GM21619 (cell line): ENCODE results near the gene PDLIM5.
"Not testable (repeated sequence)": the region's sequence is repeated elsewhere in the genome, so short reads cannot be mapped to it uniquely, and the experiment has no call there.

Experiments used
- ATAC-seq: cut with Tn5 transposase; IDR thresholded peaks from one replicate; pipeline ENCODE4 v1.9.1; 2021; ENCODE audit not compliant: unreplicated experiment

PDLIM5 gene

DNA sequence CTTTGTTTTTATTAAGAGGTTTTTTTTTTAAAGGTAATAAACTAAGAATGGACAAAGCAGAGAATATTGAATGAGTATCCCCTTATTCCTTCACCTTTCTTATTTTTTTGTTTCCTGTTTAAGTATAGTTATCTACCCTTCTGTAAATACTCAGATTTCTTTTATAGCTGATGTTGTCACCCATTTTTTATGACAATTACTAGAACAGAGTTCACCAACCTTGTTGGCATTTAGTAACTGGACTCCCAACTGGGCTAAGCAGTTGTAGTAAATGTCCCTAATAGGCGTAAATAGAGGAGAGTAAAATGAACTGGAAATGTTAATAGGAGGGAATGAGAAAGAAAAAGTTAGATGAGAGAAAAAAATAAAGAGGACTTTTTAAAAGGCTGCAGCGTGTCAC lies 9.8 kb downstream of the PDLIM5 start:
- ATAC-seq, result no peak

DNA sequence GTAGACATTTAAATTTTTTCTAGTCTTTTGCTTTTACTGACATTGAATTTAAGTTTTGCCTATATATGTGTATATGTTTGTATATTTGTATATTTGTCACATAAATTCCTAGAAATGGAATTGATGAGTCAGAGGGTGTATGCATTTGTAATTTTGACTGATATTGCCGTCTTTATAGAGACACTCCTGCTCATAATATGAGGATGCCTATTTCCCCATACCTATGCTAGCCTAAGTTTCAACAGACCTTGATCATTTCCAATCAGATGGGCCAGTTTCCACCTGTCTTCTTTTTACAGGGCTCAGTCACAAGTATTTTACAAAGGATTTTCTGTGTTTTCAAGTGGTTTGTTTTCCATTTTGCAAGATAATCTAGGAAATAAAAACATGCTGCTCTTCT lies 10.8 kb downstream of the PDLIM5 start:
- no peak for ATAC-seq

GRCh38 chr4:94463771-94464170 lies 12.0 kb downstream of the PDLIM5 start:
- no peak for ATAC-seq

GRCh38 chr4:94466371-94466770 lies 14.6 kb downstream of the PDLIM5 start:
- no peak for ATAC-seq

DNA sequence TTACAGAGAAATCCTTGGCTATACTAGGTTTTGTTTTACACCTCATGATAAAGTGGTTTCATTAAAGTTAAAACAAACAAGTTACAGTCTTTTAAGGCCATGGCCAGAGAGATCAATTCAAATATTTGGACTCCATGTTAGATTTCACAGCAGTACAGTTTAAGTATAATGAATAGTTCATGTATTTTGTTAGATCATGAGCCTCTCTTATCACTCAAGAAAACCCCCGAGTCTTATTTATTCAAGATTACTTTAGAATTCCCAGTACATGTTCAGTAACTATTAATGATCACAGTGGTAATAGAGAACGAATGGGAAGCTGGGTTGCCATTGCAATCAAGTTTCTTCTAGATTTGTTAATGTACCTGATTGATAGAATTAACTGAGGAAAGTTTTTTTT lies 15.2 kb downstream of the PDLIM5 start:
- no peak for ATAC-seq

DNA sequence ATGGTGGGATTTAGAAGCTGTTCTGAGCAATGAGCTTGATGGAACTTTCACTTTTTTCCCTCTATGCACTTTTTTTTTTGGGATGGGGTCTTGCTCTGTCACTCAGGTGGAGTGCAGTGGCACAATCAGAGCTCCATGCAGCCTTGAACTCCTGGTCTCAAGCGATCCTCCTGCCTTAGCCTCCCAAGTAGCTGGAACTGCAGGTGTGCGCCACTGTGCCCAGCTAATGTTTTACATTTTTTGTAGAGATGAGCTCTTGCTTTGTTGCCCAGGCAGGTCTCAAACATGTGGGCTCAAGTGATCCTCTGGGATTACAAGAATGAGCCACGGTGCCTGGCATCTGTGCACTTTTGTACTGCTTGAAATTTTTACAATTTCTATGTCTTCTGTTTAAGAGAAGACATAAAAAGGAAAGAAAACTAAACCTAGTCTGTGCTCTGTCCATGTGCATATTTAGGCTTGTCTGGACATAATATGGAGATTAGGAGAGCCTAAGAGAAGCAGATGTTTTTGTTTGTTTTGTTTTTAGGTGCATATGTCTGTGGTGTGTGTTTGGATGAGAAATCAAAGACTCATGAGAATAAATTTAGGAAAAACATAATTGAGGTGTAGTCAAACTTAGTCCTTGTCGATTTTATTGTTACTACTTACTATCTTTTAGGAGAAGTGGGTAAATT lies 16.5 kb downstream of the PDLIM5 start:
- no peak for ATAC-seq

GRCh38 chr4:94469221-94469784 lies 17.6 kb downstream of the PDLIM5 start:
- ATAC-seq, result no peak

- ATAC-seq, result no peak
Observed at GRCh38 chr4:94470132-94470531, 18.4 kb downstream of the PDLIM5 start.

DNA sequence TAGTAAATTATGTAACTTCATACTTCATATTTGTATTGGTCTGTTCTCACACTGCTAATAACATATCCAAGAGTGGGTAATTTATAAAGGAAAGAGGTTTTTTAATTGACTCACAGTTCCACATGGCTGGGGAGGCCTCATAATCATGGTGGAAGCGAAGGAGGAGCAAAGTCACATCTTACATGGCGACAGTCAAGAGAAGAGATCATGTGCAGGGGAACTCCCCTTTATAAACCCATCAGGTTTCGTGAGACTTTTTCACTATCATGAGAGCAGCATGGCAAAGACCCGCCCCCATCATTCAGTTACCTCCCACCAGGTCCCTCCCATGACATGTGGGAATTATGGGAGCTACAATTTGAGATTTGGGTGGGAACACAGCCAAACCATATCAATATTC lies 19.0 kb downstream of the PDLIM5 start:
- ATAC-seq, result not testable (repeated sequence)

DNA sequence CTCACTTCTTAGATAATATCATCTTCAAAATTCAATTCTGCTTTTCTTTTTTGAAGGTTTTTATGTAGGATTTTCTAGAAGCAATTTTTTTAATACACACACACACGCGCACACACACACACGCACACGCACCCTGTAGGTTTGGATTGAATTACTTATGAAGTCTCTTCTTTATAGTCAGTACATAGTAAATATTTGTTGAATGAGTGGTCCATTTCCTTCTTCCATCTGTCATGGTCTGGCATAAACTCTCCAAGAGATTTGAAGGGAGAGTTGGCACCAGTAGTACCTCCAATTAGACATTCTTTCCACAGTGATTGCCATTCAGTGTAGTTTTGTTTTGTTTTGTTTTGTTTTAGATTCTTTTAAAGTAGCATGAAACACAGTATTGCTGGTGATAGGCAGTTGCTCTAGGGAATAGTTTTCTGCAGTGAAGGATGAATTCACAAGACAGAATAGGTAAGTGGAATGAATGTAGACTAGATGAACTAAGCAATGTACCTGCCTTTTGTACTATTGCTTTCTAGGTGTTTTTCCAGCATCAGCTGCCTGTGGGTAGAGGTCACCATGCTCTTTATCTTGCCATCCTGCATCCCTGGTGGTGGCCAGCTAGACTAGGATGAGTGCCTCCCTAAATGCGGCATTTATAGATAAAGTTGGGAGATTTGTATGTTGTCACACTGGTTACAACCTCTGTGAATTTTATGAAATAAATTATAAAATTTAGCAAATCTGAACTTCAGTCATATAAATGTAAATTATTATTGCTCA lies 20.5 kb downstream of the PDLIM5 start:
- ATAC-seq, result no peak

- no peak for ATAC-seq
Observed at GRCh38 chr4:94475050-94475449, 23.3 kb downstream of the PDLIM5 start.

DNA sequence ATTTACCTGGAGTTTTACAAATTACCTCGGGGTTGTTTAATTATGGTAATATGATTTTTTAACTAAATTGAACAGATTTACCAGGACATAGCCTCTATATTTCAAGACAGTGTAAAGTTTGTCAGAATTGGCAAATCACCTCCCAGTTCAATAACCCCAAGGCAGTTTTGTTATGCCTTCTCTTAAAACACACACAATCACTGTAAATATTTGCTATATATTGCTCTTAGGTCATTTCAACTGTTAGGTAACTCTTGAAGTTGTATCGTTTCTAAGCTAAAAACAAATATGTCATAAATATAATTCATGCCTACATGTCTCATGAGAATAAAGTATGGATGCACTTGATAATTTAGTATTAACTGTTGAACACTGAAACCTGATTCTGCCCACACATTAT lies 24.1 kb downstream of the PDLIM5 start:
- ATAC-seq, result no peak

- no peak for ATAC-seq
Observed at GRCh38 chr4:94477227-94477626, 25.5 kb downstream of the PDLIM5 start.

- ATAC-seq, result not testable (repeated sequence)
Observed at GRCh38 chr4:94478805-94479204, 27.1 kb downstream of the PDLIM5 start.

DNA sequence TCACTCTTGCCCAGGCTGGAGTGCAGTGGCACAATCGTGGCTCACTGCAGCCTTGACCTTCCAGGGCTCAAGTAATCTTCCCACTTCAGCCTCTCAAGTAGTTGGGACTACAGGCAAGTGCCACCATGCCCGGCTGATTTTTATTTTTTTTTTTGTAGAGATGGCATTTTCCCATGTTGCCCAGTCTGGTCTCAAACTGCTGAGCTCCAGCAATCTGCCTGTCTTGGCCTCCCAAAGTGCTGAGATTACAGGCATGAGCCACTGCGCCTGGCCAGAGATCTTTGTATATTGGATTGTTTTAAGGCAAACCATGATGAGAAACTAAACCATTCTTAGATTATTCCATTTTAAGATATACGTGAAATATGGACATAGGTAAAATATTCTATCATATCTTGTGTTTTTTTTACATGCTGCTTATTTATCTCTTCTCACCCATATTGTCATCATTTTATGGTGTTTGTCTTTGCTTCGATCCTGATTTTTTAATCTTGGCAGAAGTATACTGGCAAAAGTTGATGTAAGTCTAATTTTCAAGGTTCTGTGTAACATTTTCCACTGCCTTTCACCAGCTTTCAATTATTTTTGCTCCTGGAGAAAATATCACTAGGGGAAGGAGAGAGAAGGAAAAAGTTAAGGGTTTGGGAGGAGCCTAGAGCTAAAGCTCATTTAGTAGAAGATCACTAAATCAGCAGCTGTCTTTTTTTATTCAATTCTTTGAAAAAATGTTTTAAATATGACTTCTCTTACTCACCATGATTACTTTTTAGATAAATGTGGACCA lies 27.8 kb downstream of the PDLIM5 start:
- no peak for ATAC-seq

GRCh38 chr4:94480362-94480951 lies 28.7 kb downstream of the PDLIM5 start:
- ATAC-seq, result no peak

DNA sequence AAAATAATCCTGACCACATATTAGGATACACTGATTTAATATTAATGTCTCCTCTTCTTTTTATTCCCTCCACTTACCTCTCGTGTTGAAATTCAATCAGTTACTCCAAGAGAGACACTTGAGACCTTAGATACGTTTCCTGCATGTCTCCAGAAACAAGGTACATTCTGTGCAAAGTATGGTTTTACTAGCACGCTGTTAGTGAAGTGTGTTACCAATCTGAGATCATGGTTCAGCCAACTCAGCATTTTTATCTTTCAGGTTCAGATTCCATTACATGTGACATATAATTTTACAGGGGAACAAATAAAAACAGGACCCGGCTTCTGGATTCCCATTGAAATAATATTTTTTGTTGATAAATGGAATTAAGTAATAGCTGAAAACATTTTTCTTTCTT lies 32.2 kb downstream of the PDLIM5 start:
- no peak for ATAC-seq

DNA sequence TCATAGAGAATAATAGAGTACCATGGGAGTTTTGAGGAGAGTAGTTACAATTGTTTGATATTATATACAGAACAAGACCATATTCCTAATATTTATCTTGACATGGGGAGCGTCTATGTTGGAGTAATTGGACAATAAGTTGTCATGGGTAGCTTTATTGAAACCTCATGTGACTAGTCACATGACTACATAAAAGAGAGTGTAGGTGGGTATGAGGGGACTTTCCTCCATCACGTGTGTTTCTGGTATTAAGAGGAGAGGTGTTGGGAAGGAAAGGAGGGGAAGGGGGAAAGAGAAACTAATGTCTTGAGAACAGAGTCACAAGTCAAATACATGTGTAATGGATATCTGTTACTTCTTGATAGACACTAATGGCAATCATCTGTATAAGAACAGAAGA lies 33.1 kb downstream of the PDLIM5 start:
- no peak for ATAC-seq

- ATAC-seq, result no peak
Observed at GRCh38 chr4:94486372-94486801, 34.6 kb downstream of the PDLIM5 start.

GRCh38 chr4:94488670-94489069 lies 36.9 kb downstream of the PDLIM5 start:
- no peak for ATAC-seq

DNA sequence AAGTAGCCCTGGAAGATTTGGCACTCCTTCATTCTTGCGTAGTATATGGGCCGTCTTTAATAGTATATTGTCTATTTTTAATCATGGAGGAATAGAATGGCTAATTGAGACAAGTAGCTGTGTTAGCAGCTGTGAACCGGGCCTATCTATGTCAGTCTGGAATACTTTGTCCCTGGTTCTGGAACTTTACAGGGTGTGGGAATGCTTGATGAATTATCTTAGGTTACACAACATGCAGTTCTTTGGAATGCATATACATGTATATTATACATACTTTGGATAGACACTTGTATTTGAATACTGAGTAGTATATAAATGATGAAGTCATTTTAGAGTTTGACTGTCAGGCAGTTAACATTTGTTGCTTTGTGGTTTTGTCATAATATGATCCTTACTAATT lies 37.4 kb downstream of the PDLIM5 start:
- ATAC-seq, result no peak
